K562 (cell line): ENCODE measurements around the gene NEK2. TPM values are rescaled to one million over a fixed set of nuclear protein-coding genes. Genes with fewer than 3 reads are reported as not detected.

Experiments used
- ARID1B ChIP-seq: fragments of 450-650 bp; IDR thresholded peaks from 2 replicates; pipeline ENCODE4 v1.6.1; 2016; ENCODE audit warnings: antibody characterized with exemption, mild to moderate bottlenecking, inconsistent platforms
- DIDO1 ChIP-seq: fragments of 450-650 bp; IDR thresholded peaks from 2 replicates; pipeline ENCODE4 v1.6.1; 2016; ENCODE audit warnings: low read depth, missing biosample characterization, missing genetic modification characterization
- EHMT2 ChIP-seq: fragments of 450-650 bp; IDR thresholded peaks from 2 replicates; pipeline ENCODE4 v1.6.1; 2018; ENCODE audit warnings: antibody characterized with exemption
- ETV1 ChIP-seq: fragments of 450-650 bp; conservative IDR thresholded peaks from 2 replicates; pipeline ENCODE4 v1.6.1; 2016; ENCODE audit warnings: missing genetic modification characterization, control low read depth, low read depth, missing compliant biosample characterization
- GATA2 ChIP-seq: sonication (generic); formaldehyde crosslinking; IDR thresholded peaks from 2 replicates; pipeline ENCODE4 v1.4.0; 2020; ENCODE audit warnings: mild to moderate bottlenecking, missing genetic modification reagents
- HDAC1 ChIP-seq, 2 experiments: fragments of 450-650 bp; IDR thresholded peaks; 2 replicates each; pipeline ENCODE4 v1.6.1; 2016 to 2017; ENCODE audit warnings: inconsistent platforms in 1 of 2, mild to moderate bottlenecking in 1 of 2, moderate library complexity in 1 of 2
- HDAC3 ChIP-seq: fragments of 450-650 bp; IDR thresholded peaks from 2 replicates; pipeline ENCODE4 v1.6.1; 2018; ENCODE audit warnings: borderline replicate concordance, mild to moderate bottlenecking, moderate library complexity; ENCODE audit not compliant: partially characterized antibody
- HLTF ChIP-seq: fragments of 450-650 bp; IDR thresholded peaks from 2 replicates; pipeline ENCODE4 v1.6.1; 2016
- HMG20B ChIP-seq: fragments of 250-450 bp; sonication (Bioruptor Pico); IDR thresholded peaks from 2 replicates; pipeline ENCODE4 v1.5.0; 2021; ENCODE audit warnings: mild to moderate bottlenecking
- JUND ChIP-seq, 2 experiments: IDR thresholded peaks; 2 replicates in 1 of 2; 3 replicates in 1 of 2; pipeline ENCODE4 v1.6.1; 2011; ENCODE audit warnings: borderline replicate concordance in 2 of 2, low read depth in 2 of 2, low read length in 2 of 2, improper control_type of control experiment in 1 of 2, missing biosample characterization in 1 of 2, missing genetic modification characterization in 1 of 2, missing genetic modification reagents in 1 of 2
- MBD2 ChIP-seq: sonication (generic); IDR thresholded peaks from 2 replicates; pipeline ENCODE4 v1.6.1; 2016; ENCODE audit warnings: low read depth, borderline replicate concordance
- MYC ChIP-seq, 2 experiments: fragments of 250-450 bp in 1 of 2; sonication (Bioruptor Pico) in 1 of 2; IDR thresholded peaks; 2 replicates each; pipeline versions ENCODE4 v1.5.1 to v1.6.1; 2012 to 2021; ENCODE audit warnings: low read depth in 2 of 2, borderline replicate concordance in 1 of 2, improper control_type of control experiment in 1 of 2, low read length in 1 of 2, mild to moderate bottlenecking in 1 of 2, moderate library complexity in 1 of 2
- NCOA1 ChIP-seq: fragments of 450-650 bp; IDR thresholded peaks from 2 replicates; pipeline ENCODE4 v1.6.1; 2016; ENCODE audit warnings: low read depth
- RBBP5 ChIP-seq: fragments of 200-600 bp; sonication (generic); IDR thresholded peaks from 2 replicates; pipeline ENCODE4 v1.6.1; 2012; ENCODE audit warnings: borderline replicate concordance, mild to moderate bottlenecking, low read length, control low read depth, inconsistent platforms; ENCODE audit not compliant: insufficient read depth, poor library complexity, severe bottlenecking
- SIN3B ChIP-seq: fragments of 450-650 bp; IDR thresholded peaks from 2 replicates; pipeline ENCODE4 v1.6.1; 2017; ENCODE audit warnings: low read depth, mild to moderate bottlenecking, moderate library complexity
- SMAD4 ChIP-seq: fragments of 250-450 bp; sonication (Bioruptor Pico); conservative IDR thresholded peaks from 2 replicates; pipeline ENCODE4 v1.8.0; 2021; ENCODE audit warnings: inconsistent platforms, mild to moderate bottlenecking, moderate library complexity
- SMARCE1 ChIP-seq: fragments of 450-650 bp; IDR thresholded peaks from 2 replicates; pipeline ENCODE4 v1.7.1; 2016; ENCODE audit warnings: mild to moderate bottlenecking
- SPI1 ChIP-seq: IDR thresholded peaks from 2 replicates; pipeline ENCODE4 v1.6.1; 2011; ENCODE audit warnings: low read depth, low read length, control low read depth, borderline replicate concordance
- XRCC4 ChIP-seq: IDR thresholded peaks from one replicate; pipeline ENCODE4 v1.6.1; 2011; ENCODE audit not compliant: insufficient read depth, insufficient read length; ENCODE audit errors: extremely low read depth
- YY1 ChIP-seq, 3 experiments: IDR thresholded peaks; 2 replicates each; pipeline ENCODE4 v1.6.1; 2011; ENCODE audit warnings: low read length in 2 of 3, mild to moderate bottlenecking in 2 of 3, moderate library complexity in 2 of 3, borderline replicate concordance in 1 of 3, control low read depth in 1 of 3, low read depth in 1 of 3; ENCODE audit not compliant: insufficient read depth in 3 of 3, insufficient replicate concordance in 2 of 3, control insufficient read depth in 1 of 3, insufficient read length in 1 of 3; ENCODE audit errors: extremely low read depth in 1 of 3
- ZBTB33 ChIP-seq: sonication (generic); formaldehyde crosslinking; IDR thresholded peaks from 2 replicates; pipeline ENCODE4 v1.8.1; 2023; ENCODE audit warnings: mild to moderate bottlenecking, missing genetic modification reagents
- ZKSCAN8 ChIP-seq: fragments of 200-800 bp; sonication (Bioruptor generic); IDR thresholded peaks from 2 replicates; pipeline ENCODE4 v1.6.1; 2016; ENCODE audit warnings: missing genetic modification characterization, missing compliant biosample characterization
- ZNF124 ChIP-seq: sonication (generic); formaldehyde crosslinking; IDR thresholded peaks from 2 replicates; pipeline ENCODE4 v1.8.1; 2022; ENCODE audit warnings: missing genetic modification reagents
- ZNF174 ChIP-seq: fragments of 250-450 bp; sonication (Bioruptor Pico); IDR thresholded peaks from 2 replicates; pipeline ENCODE4 v1.4.0; 2020; ENCODE audit warnings: mild to moderate bottlenecking
- ZNF431 ChIP-seq: sonication (generic); formaldehyde crosslinking; IDR thresholded peaks from 2 replicates; pipeline ENCODE4 v1.8.0; 2022; ENCODE audit warnings: mild to moderate bottlenecking, missing genetic modification reagents
- polyA plus RNA-seq, 8 experiments: library from polyadenylated mRNA; depleted of rRNA in 4 of 8; stranded (reverse) in 5 of 8; unstranded in 3 of 8; fragments of >200 nt; fragmentation: Nextera tagmentation in 2 of 8; fragmentation: Illumina TruSeq in 1 of 8; extraction: Ambion mirVana in 2 of 8; extraction: Trizol in 1 of 8; gene quantifications; 2 replicates each; pipeline versions ENCODE4 v1.2.1 to v1.2.3, GENCODE V29; 2011 to 2014; ENCODE audit warnings: inconsistent platforms in 1 of 8, missing spikeins in 1 of 8
- total RNA-seq, 7 experiments: library from RNA; depleted of rRNA in 6 of 7; stranded (reverse); fragments of >200 nt in 6 of 7; fragmentation: Illumina TruSeq in 2 of 7; extraction: Trizol in 2 of 7; gene quantifications; 2 replicates each; pipeline versions ENCODE4 v1.2.1 to v1.2.3, GENCODE V29; 2011 to 2021; ENCODE audit warnings: low replicate concordance in 1 of 7

Gene NEK2
- total and polyA plus RNA-seq, 9 of the 15 experiments (the other 6 are each of a cell fraction or from before 2014, with no cell fraction given): 30.0 to 74.7 (median 66.4) TPM

- TF ChIP-seq HLTF (0 out of 2 replicates have a peak, but pooled peaks have one; percentile 31), ZNF174 (CRISPR knock-in tag) (no peak), YY1 (IDR thresholded peaks at IDR 0.05; ENCODE audit: borderline replicate concordance in 1 of 3, control insufficient read depth in 1 of 3, extremely low read depth in 1 of 3, insufficient read depth in 3 of 3, insufficient read length in 1 of 3, insufficient replicate concordance in 2 of 3, low read depth in 1 of 3, low read length in 2 of 3) (peak in 1 of 3 experiments; percentile 43), XRCC4 (no peak), SMARCE1 (peak; percentile 87), JUND (IDR thresholded peaks at IDR 0.05; ENCODE audit: borderline replicate concordance, low read depth, low read length) (peak; percentile 81), JUND (tag; IDR thresholded peaks at IDR 0.05; ENCODE audit: borderline replicate concordance, low read depth, low read length) (peak; percentile 81; the same call in 1 of the 3 replicates), GATA2 (CRISPR knock-in tag) (peak; percentile 77), MYC (IDR thresholded peaks at IDR 0.05; ENCODE audit: low read depth, low read length) (peak; percentile 63; the same call in 1 of the 2 replicates), MYC (CRISPR knock-in tag; IDR thresholded peaks at IDR 0.05; ENCODE audit: borderline replicate concordance, low read depth) (no peak), EHMT2 (peak; percentile 94), RBBP5 (peak; percentile 39), ZNF431 (no peak), HMG20B (no peak), SIN3B (no peak), ETV1 (tag) (peak; percentile 55; the same call in 1 of the 2 replicates), ZKSCAN8 (peak; percentile 69; the same call in 1 of the 2 replicates), DIDO1 (tag) (0 out of 2 replicates have a peak, but pooled peaks have one; percentile 13), NCOA1 (peak; percentile 69), HDAC3 (peak; percentile 60), SMAD4 (CRISPR knock-in tag) (peak; percentile 83), SPI1 (0 out of 2 replicates have a peak, but pooled peaks have one; percentile 17), ZBTB33 (CRISPR knock-in tag) (peak; percentile 44; the same call in 1 of the 2 replicates), ZNF124 (CRISPR knock-in tag) (no peak), ARID1B (peak; percentile 96), MBD2 (0 out of 2 replicates have a peak, but pooled peaks have one; percentile 21), HDAC1 (IDR thresholded peaks at IDR 0.05) (peak in 1 of 2 experiments; percentile 72; a peak in 1 of 4 replicates)
Observed at GRCh38 chr1:211722277-211723175, 47.1 kb upstream of the NEK2 start (continued).
